SK-N-SH (cell line): ENCODE measurements around the gene CACNA1D. TPM values are rescaled to one million over a fixed set of nuclear protein-coding genes. Genes with fewer than 3 reads are reported as not detected.
A peak's percentile ranks its signal among the peaks of the same experiment; 100 is the strongest.

Experiments used
- CTCF ChIA-PET: fragments of 300-600, 350-600 bp; formaldehyde crosslinking; extraction: SDS; loops from one replicate; lab custom pipeline; 2021; lab: Yijun Ruan, JAX
- POLR2A ChIA-PET: fragments of 350-600 bp; sonication (Branson Sonifier 250); formaldehyde crosslinking; extraction: SDS; loops from one replicate; lab custom pipeline; 2020; ENCODE audit warnings: antibody characterized with exemption, inconsistent platforms; lab: Yijun Ruan, JAX
- DNase-seq: peaks from one replicate; pipeline ENCODE4 v3.0.0; 2012
- H2AFZ ChIP-seq: fragments of 200-600 bp; sonication (generic); 2 replicates; pipeline ENCODE4 v1.8.1; 2016; ENCODE audit warnings: antibody characterized with exemption, mild to moderate bottlenecking, low read depth
- H3F3A ChIP-seq: fragments of 200-600 bp; sonication (generic); replicated peaks from 2 replicates; pipeline ENCODE3; 2016; ENCODE audit warnings: antibody characterized with exemption, mild to moderate bottlenecking; ENCODE audit not compliant: insufficient read depth
- H3K27ac ChIP-seq, 2 experiments: fragments of 200-500 bp in 1 of 2; fragments of 200-600 bp in 1 of 2; sonication (Bioruptor generic) in 1 of 2; sonication (generic), shearing (Covaris generic) in 1 of 2; 2 replicates each; pipeline versions ENCODE4 v1.5.1 to v1.6.1; 2014 to 2016; ENCODE audit warnings: low read depth in 2 of 2, inconsistent platforms in 1 of 2, low read length in 1 of 2, mild to moderate bottlenecking in 1 of 2, mixed read lengths in 1 of 2
- H3K27me3 ChIP-seq: fragments of 200-600 bp; sonication (generic), shearing (Covaris generic); 2 replicates; pipeline ENCODE4 v1.6.1; 2016; ENCODE audit warnings: mixed run types; ENCODE audit not compliant: insufficient read depth
- H3K36me3 ChIP-seq, 2 experiments: fragments of 200-500 bp in 1 of 2; fragments of 200-600 bp in 1 of 2; sonication (Bioruptor generic) in 1 of 2; sonication (generic) in 1 of 2; replicated peaks in 1 of 2; 2 replicates each; pipeline versions ENCODE3 to v1.5.1; 2014 to 2016; ENCODE audit warnings: low read length in 1 of 2, mild to moderate bottlenecking in 1 of 2; ENCODE audit not compliant: insufficient read depth in 2 of 2, control insufficient read depth in 1 of 2
- H3K4me1 ChIP-seq, 2 experiments: fragments of 200-500 bp in 1 of 2; fragments of 200-600 bp in 1 of 2; sonication (Bioruptor generic) in 1 of 2; sonication (generic), shearing (Covaris generic) in 1 of 2; 2 replicates each; pipeline versions ENCODE4 v1.5.1 to v1.6.1; 2014 to 2016; ENCODE audit warnings: low read depth in 1 of 2, low read length in 1 of 2, mixed run types in 1 of 2; ENCODE audit not compliant: insufficient read depth in 2 of 2, control insufficient read depth in 1 of 2
- H3K4me2 ChIP-seq: fragments of 200-600 bp; sonication (generic), shearing (Covaris generic); 2 replicates; pipeline ENCODE4 v1.6.1; 2017; ENCODE audit warnings: mixed run types
- H3K4me3 ChIP-seq, 2 experiments: fragments of 200-500 bp in 1 of 2; fragments of 200-600 bp in 1 of 2; sonication (Bioruptor generic) in 1 of 2; sonication (generic), shearing (Covaris generic) in 1 of 2; 2 replicates each; pipeline versions ENCODE4 v1.5.1 to v1.8.1; 2014 to 2016; ENCODE audit warnings: low read depth in 2 of 2, inconsistent platforms in 1 of 2, low read length in 1 of 2, mild to moderate bottlenecking in 1 of 2, mixed read lengths in 1 of 2, moderate library complexity in 1 of 2
- H3K79me2 ChIP-seq: fragments of 200-600 bp; sonication (generic); 2 replicates; pipeline ENCODE4 v1.8.1; 2017; ENCODE audit warnings: mild to moderate bottlenecking; ENCODE audit not compliant: insufficient read depth
- H3K9ac ChIP-seq: fragments of 200-600 bp; sonication (generic); 2 replicates; pipeline ENCODE4 v1.6.1; 2017; ENCODE audit warnings: mixed run types
- H3K9me2 ChIP-seq: fragments of 200-600 bp; sonication (generic); 2 replicates; pipeline ENCODE4 v1.6.1; 2017; ENCODE audit warnings: mixed run types
- H3K9me3 ChIP-seq: fragments of 200-600 bp; sonication (generic); 2 replicates; pipeline ENCODE4 v1.6.1; 2017; ENCODE audit warnings: mixed run types, mild to moderate bottlenecking, moderate library complexity
- H4K20me1 ChIP-seq: fragments of 200-600 bp; sonication (generic); 2 replicates; pipeline ENCODE4 v1.6.1; 2017; ENCODE audit warnings: mild to moderate bottlenecking, mixed run types; ENCODE audit not compliant: insufficient read depth
- FOXJ3 ChIP-seq: sonication (generic); formaldehyde crosslinking; IDR thresholded peaks from 2 replicates; pipeline ENCODE4 v1.5.1; 2020; ENCODE audit warnings: mild to moderate bottlenecking, missing genetic modification reagents
- GABPA ChIP-seq: IDR thresholded peaks from 2 replicates; pipeline ENCODE4 v1.4.0; 2012; ENCODE audit warnings: low read depth, mild to moderate bottlenecking
- MXI1 ChIP-seq: IDR thresholded peaks from 2 replicates; pipeline ENCODE4 v1.6.1; 2012; ENCODE audit warnings: mild to moderate bottlenecking, low read depth, low read length, improper control_type of control experiment
- NFIC ChIP-seq: IDR thresholded peaks from 2 replicates; pipeline ENCODE4 v1.4.0; 2012; ENCODE audit warnings: borderline replicate concordance
- NRF1 ChIP-seq: IDR thresholded peaks from 2 replicates; pipeline ENCODE4 v1.6.1; 2012; ENCODE audit warnings: low read depth, mild to moderate bottlenecking, low read length
- RAD21 ChIP-seq: IDR thresholded peaks from 2 replicates; pipeline ENCODE4 v1.6.1; 2012; ENCODE audit warnings: mild to moderate bottlenecking, low read length
- SMC3 ChIP-seq: IDR thresholded peaks from 2 replicates; pipeline ENCODE4 v1.6.1; 2012; ENCODE audit warnings: low read depth, low read length, improper control_type of control experiment
- TEAD4 ChIP-seq: IDR thresholded peaks from 2 replicates; pipeline ENCODE4 v1.4.0; 2012; ENCODE audit warnings: mild to moderate bottlenecking, borderline replicate concordance; ENCODE audit not compliant: insufficient read depth
- WGBS: methylation state at CpG from one replicate; pipeline ENCODE4 v1.1.6; 2017; ENCODE audit warnings: low lambda C conversion rate; 5-methylcytosine and 5-hydroxymethylcytosine counted together
- polyA plus RNA-seq, 3 experiments: library from polyadenylated mRNA; depleted of rRNA; stranded (reverse); fragments of >200 nt; gene quantifications; 2 replicates each; pipeline ENCODE4 v1.2.3, GENCODE V29; 2012
- TF ChIP-seq, protein P1 (sequence below): IDR thresholded peaks from 2 replicates; pipeline ENCODE4 v1.4.0; 2012; ENCODE audit warnings: low read depth, borderline replicate concordance
- TF ChIP-seq, protein P2 (sequence below): IDR thresholded peaks from 2 replicates; pipeline ENCODE4 v1.6.1; 2012; ENCODE audit warnings: mild to moderate bottlenecking, low read depth, low read length, moderate library complexity
- TF ChIP-seq, protein P3 (sequence below): fragments of 200-600 bp; sonication (generic); IDR thresholded peaks from 2 replicates; pipeline ENCODE4 v1.6.1; 2017; ENCODE audit warnings: antibody characterized with exemption, mild to moderate bottlenecking, moderate library complexity

Gene CACNA1D
- polyA plus RNA-seq, 1 of the 3 experiments (the other 2 are of a cell fraction): 0.12 TPM

DNA sequence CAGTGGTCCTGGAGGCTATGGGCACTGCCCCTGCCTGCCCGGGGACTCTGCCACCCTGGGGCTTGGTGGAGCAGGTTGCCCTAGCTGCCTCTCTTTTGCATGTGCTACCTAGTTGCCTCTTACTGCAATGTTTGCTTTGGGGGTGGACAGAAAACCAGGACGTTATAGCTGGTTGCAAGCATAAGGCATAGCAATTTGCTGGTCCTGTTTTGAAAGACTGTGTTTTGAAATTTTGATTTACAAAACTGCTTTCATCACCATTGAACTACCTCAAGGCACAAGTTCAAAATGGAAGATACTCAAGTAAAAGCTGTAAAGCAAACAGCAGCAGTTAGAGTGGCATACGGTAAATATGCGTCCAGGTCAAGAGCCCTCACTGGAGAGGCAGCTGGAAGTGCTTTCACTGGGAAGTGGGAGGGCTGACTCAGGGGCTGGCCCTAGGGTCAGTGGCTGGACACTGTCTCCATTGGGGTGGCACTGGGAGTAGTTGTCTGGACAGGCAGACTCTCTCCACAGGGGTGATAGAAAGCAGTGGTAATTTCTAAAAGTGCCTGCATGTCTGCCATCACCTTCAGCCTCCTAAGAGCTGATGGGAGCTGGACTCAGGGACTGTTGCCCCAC lies 213.7 kb downstream of the CACNA1D start (continued):
- TF ChIP-seq, protein P1, sequence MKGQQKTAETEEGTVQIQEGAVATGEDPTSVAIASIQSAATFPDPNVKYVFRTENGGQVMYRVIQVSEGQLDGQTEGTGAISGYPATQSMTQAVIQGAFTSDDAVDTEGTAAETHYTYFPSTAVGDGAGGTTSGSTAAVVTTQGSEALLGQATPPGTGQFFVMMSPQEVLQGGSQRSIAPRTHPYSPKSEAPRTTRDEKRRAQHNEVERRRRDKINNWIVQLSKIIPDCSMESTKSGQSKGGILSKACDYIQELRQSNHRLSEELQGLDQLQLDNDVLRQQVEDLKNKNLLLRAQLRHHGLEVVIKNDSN: no peak
- TF ChIP-seq NRF1: no peak

DNA sequence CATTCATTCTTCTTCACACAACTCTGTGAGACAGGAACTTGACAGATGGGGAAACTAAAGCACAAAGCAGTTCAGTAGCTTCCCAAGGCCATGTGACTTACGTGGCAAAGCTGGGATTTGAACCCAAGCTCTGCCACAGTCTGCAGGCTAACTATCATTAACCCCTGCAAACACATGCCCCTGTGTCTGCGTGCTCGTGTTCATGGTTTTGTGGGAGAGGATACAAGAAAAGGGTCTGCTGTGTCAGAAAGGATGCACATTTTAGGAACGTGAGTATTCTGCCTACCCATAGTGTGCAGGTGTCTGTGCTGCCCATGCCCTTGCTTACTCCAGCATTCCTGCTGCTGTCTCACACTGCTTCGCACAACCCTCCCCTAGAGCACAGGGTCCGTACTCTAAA lies 214.8 kb downstream of the CACNA1D start:
- no peak overlapping the region for H3K9ac ChIP-seq
- peaks cover 0 to 46% of the 10 kb centered on the region in 2 experiments; a peak in 1 of 4 replicates for H3K4me1 ChIP-seq
- no peak for TF ChIP-seq RAD21
- TF ChIP-seq SMC3: no peak
- TF ChIP-seq FOXJ3 (CRISPR knock-in tag): no peak
- TF ChIP-seq GABPA: no peak
- TF ChIP-seq, protein P2, sequence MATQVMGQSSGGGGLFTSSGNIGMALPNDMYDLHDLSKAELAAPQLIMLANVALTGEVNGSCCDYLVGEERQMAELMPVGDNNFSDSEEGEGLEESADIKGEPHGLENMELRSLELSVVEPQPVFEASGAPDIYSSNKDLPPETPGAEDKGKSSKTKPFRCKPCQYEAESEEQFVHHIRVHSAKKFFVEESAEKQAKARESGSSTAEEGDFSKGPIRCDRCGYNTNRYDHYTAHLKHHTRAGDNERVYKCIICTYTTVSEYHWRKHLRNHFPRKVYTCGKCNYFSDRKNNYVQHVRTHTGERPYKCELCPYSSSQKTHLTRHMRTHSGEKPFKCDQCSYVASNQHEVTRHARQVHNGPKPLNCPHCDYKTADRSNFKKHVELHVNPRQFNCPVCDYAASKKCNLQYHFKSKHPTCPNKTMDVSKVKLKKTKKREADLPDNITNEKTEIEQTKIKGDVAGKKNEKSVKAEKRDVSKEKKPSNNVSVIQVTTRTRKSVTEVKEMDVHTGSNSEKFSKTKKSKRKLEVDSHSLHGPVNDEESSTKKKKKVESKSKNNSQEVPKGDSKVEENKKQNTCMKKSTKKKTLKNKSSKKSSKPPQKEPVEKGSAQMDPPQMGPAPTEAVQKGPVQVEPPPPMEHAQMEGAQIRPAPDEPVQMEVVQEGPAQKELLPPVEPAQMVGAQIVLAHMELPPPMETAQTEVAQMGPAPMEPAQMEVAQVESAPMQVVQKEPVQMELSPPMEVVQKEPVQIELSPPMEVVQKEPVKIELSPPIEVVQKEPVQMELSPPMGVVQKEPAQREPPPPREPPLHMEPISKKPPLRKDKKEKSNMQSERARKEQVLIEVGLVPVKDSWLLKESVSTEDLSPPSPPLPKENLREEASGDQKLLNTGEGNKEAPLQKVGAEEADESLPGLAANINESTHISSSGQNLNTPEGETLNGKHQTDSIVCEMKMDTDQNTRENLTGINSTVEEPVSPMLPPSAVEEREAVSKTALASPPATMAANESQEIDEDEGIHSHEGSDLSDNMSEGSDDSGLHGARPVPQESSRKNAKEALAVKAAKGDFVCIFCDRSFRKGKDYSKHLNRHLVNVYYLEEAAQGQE: no peak
- TF ChIP-seq NFIC: no peak
- no peak overlapping the region for H3K4me3 ChIP-seq
- no peaks in the 10 kb centered on the region for H3K9me2 ChIP-seq
- WGBS: 37% methylated on average over 6 of the region's 6 CpGs
- no peaks in the 10 kb centered on the region for H3K79me2 ChIP-seq
- DNase-seq: no peak
- no peaks in the 10 kb centered on the region; the same call in none of the 2 replicates for H3K27me3 ChIP-seq
- no peak overlapping the region for H3K27ac ChIP-seq
- no peak overlapping the region for H2AFZ ChIP-seq
- no peaks in the 10 kb centered on the region for H3K9me3 ChIP-seq
- no peaks in the 10 kb centered on the region for H3K36me3 ChIP-seq
- H3K4me2 ChIP-seq: no peak overlapping the region
- H4K20me1 ChIP-seq: no peaks in the 10 kb centered on the region
- ChIA-PET CTCF (interaction anchor here (0.6 to 9.0 kb wide), 26 partner anchors 11 to 419 kb away, joined by 3 to 149 read pairs (median 6); no protein-coding TSS in a partner anchor), POLR2A (no interaction called here)
- no peaks in the 10 kb centered on the region for H3F3A ChIP-seq

DNA sequence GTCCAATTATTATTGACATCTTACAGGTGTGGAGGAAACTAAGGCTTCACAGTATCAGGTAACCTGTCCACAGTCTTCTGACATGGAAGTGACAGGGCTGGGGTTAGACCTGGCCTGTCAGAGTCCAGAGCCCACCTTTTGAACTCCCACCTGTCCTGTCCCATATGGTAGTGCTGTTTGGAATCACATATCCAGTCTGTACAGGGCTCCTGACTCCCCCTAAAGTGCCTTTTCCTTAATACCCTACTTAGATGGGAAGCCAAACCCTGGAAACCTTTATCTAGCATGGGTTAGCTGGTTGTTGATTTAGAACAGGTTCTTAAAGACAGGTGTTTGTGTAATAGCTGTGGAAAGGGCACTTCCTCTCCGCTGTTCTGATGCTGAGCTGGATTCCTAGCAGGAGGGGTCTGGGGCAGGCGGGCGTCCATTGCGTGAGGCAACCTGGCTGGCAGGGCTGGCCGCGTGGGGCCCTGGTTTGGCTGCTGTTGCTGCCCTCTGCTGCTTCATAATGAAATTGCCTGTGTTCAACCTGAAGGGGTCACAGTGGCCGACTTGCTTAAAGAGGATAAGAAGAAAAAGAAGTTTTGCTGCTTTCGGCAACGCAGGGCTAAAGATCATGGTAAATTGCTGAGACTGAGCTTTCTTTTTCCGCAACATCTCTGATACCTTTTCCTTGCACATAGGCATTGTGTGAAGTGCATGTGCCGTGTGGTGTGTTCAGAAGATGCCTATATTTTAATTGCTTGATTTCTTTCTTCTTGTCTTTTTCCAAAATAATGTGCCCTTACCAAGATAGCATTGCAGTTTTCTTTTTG lies 215.7 kb downstream of the CACNA1D start:
- ChIA-PET POLR2A (no interaction called here), CTCF (interaction anchor here (0.6 to 9.0 kb wide), 64 partner anchors 9 to 426 kb away, joined by 3 to 149 read pairs (median 4); no protein-coding TSS in a partner anchor)
- 17% methylated on average over 11 of the region's 11 CpGs for WGBS
- Histone ChIP-seq H3K36me3 (no peaks in the 10 kb centered on the region), H3K4me1 (peaks cover 0 to 46% of the 10 kb centered on the region in 2 experiments; a peak in 1 of 4 replicates), H3K4me3 (no peak overlapping the region; a peak in 1 of 4 replicates), H3K4me2 (no peak overlapping the region), H3F3A (peaks cover 3% of the 10 kb centered on the region), H3K27ac (no peak overlapping the region), H3K27me3 (no peaks in the 10 kb centered on the region; the same call in none of the 2 replicates), H2AFZ (no peak overlapping the region; the same call in 1 of the 2 replicates), H3K9ac (no peak overlapping the region), H3K9me2 (no peaks in the 10 kb centered on the region), H4K20me1 (no peaks in the 10 kb centered on the region), H3K9me3 (no peaks in the 10 kb centered on the region), H3K79me2 (no peaks in the 10 kb centered on the region)
- TF ChIP-seq TEAD4: no peak
- 0 out of 2 replicates have a peak, but pooled peaks have one; percentile 37 for TF ChIP-seq MXI1
- TF ChIP-seq RAD21: peak; percentile 94
- peak; percentile 89 for TF ChIP-seq SMC3
- TF ChIP-seq, protein P3, sequence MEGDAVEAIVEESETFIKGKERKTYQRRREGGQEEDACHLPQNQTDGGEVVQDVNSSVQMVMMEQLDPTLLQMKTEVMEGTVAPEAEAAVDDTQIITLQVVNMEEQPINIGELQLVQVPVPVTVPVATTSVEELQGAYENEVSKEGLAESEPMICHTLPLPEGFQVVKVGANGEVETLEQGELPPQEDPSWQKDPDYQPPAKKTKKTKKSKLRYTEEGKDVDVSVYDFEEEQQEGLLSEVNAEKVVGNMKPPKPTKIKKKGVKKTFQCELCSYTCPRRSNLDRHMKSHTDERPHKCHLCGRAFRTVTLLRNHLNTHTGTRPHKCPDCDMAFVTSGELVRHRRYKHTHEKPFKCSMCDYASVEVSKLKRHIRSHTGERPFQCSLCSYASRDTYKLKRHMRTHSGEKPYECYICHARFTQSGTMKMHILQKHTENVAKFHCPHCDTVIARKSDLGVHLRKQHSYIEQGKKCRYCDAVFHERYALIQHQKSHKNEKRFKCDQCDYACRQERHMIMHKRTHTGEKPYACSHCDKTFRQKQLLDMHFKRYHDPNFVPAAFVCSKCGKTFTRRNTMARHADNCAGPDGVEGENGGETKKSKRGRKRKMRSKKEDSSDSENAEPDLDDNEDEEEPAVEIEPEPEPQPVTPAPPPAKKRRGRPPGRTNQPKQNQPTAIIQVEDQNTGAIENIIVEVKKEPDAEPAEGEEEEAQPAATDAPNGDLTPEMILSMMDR: peak; percentile 80
- peak; percentile 86 for DNase-seq
